ENCODE results near the gene MAP1LC3B. TPM values are rescaled to one million over a fixed set of nuclear protein-coding genes. Genes with fewer than 3 reads are reported as not detected.
"Not testable (repeated sequence)": the region's sequence is repeated elsewhere in the genome, so short reads cannot be mapped to it uniquely, and the experiment has no call there.

Gene MAP1LC3B
- total RNA-seq, 1 donor from 2014 or later = 39.5 TPM

DNA sequence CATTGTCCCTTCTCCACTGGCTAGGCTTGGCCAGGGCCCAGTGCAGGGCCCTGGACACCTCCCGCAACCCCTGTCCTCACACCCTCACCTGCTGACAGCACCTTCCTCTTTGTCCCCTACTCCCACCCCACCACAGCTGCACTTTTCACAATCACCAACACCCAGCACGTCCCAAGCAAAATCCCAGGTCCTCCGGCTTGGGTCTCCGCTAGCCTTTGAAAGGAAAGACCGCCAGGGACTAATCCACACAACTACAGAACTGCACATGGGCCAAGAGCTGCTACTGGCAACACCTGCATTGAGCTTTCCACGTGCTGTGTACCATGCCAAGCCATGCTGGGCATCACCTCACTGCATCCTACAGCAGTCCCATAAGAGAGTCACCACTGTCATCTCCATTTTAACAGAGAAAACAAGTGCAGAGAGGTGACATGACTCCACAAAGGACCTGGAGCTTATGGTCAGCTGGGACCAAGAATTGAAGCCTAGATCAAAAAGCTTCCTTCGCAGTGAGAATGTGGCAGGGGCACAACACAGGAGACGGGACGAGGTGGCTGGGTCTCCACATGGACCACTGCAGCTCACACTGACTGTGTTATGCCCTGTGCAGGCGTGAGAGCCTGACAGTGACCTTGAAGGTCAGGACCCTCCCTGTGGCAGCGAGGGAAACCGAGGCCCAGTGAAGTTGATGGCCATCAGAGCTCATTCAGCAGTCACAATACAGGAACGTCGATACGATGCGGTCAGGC lies 31.1 kb upstream of the MAP1LC3B start:
- DNase-seq (ENCODE audit: low read depth) = no peak
- TF ChIP-seq CTCF (conservative IDR thresholded peaks at IDR 0.05; ENCODE audit: low read depth, low read length) = no peak
- H3K4me3 ChIP-seq (ENCODE audit: low read depth, low read length) = no peak overlapping the region

GRCh38 chr16:87361916-87362619 lies 30.1 kb upstream of the MAP1LC3B start:
- no peak for DNase-seq (ENCODE audit: low read depth)
- TF ChIP-seq CTCF (conservative IDR thresholded peaks at IDR 0.05; ENCODE audit: low read depth, low read length) = no peak
- no peak overlapping the region for H3K4me3 ChIP-seq (ENCODE audit: low read depth, low read length)

DNA sequence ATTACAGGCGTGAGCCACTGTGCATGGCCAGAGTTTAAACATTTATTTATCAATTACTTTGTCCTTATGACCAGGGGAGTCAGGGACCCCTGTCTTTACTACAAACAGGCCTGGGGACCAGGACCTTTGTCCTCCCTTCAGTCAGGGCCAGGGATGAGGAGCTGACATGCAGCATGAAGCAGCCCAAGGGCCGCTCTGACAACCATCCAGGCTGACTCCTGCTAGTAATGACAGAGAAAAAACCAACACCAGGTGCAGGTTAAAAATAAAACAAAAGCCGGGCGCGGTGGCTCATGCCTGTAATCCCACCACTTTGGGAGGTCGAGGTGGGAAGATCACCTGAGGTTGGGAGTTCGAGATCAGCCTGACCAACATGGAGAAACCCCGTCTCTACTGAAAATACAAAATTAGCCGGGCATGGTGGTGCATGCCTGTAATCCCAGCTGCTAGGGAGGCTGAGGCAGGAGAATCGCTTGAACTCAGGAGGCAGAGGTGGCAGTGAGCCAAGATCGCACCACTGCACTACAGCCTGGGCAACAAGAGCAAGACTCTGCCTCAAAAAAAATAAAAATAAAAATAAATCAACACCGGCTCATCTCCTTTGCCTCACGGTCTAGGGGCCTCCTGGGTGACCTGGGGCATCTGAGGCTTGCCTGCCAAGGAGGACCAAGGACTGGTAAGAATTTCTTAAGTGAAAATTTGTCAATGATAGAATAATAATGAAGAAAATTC lies 29.1 kb upstream of the MAP1LC3B start:
- DNase-seq (ENCODE audit: low read depth); H3K4me3 ChIP-seq (ENCODE audit: low read depth, low read length): not testable (repeated sequence)

- DNase-seq (ENCODE audit: low read depth) = no peak
- H3K4me3 ChIP-seq (ENCODE audit: low read depth, low read length) = no peak overlapping the region
- TF ChIP-seq CTCF (conservative IDR thresholded peaks at IDR 0.05; ENCODE audit: low read depth, low read length) = no peak
These were observed 28.2 kb upstream of the MAP1LC3B start for GRCh38 chr16:87363771-87364455.

GRCh38 chr16:87365021-87365713 lies 27.0 kb upstream of the MAP1LC3B start:
- DNase-seq (ENCODE audit: low read depth) = no peak
- no peak for TF ChIP-seq CTCF (conservative IDR thresholded peaks at IDR 0.05; ENCODE audit: low read depth, low read length)
- no peak overlapping the region for H3K4me3 ChIP-seq (ENCODE audit: low read depth, low read length)

DNA sequence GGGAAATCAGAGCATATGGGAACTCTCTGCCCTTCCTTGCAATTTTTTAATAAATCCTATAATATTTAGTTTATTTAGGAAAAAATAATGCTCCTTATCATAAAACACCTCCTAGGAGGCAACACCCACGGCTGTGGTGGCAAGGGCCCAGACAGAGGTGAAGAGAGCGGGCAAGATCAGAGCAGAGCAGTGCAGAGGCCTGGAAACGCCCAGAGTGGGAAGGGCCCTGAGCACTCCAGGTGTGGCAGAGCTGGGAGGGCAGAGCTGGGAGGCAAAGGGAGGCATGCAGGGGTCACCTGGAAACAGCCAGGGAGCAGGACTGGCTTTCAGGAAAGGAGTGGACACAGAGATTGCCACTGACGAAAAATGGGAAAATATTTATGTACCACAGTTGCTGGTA lies 25.8 kb upstream of the MAP1LC3B start:
- no peak for DNase-seq (ENCODE audit: low read depth)
- no peak overlapping the region for H3K4me3 ChIP-seq (ENCODE audit: low read depth, low read length)
- TF ChIP-seq CTCF (conservative IDR thresholded peaks at IDR 0.05; ENCODE audit: low read depth, low read length) = no peak

Data from epithelial cell of proximal tubule (primary cell).